Omental fat pad (tissue), 4 donors: ENCODE measurements around the gene KLHL26. TPM values are rescaled to one million over a fixed set of nuclear protein-coding genes. Genes with fewer than 3 reads are reported as not detected.

Experiments
- ATAC-seq: fragments of 150-250 bp; one replicate; pipeline ENCODE4 v1.9.1; 2016; ENCODE audit warnings: mild to moderate bottlenecking, moderate library complexity; ENCODE audit not compliant: low FRiP score
- DNase-seq: peaks from one replicate; pipeline ENCODE4 v3.0.0-alpha.2; 2019; ENCODE audit warnings: low spot score
- CTCF ChIP-seq, 3 donors: fragments of 450-650 bp; IDR thresholded peaks; one replicate each; pipeline ENCODE4 v1.5.1; 2016 to 2017; ENCODE audit warnings: antibody characterized with exemption in 3 of 3, mild to moderate bottlenecking in 3 of 3, moderate library complexity in 2 of 3
- total RNA-seq, 4 donors: library from RNA; depleted of rRNA; stranded (reverse); fragments of >200 nt; gene quantifications; one replicate each; pipeline ENCODE4 v1.1.0, GENCODE V29; 2016

The KLHL26 gene
- total RNA-seq, 4 donors from 2014 or later, result 6.3 to 17.8 (median 11.6) TPM

- ATAC-seq, result no peak
- DNase-seq, result no peak
- no peak for TF ChIP-seq CTCF (IDR thresholded peaks at IDR 0.05)
Measured at GRCh38 chr19:18667531-18668251, 30.9 kb downstream of the KLHL26 start.

GRCh38 chr19:18668252-18668631 is 31.4 kb downstream of the KLHL26 start:
- TF ChIP-seq CTCF (IDR thresholded peaks at IDR 0.05), result no peak
- DNase-seq, result no peak
- ATAC-seq, result no peak

- no peak for TF ChIP-seq CTCF (IDR thresholded peaks at IDR 0.05)
- DNase-seq (no peak), ATAC-seq (no peak)
Measured at GRCh38 chr19:18668744-18669523, 32.1 kb downstream of the KLHL26 start.

- ATAC-seq (no peak), DNase-seq (no peak)
- TF ChIP-seq CTCF (IDR thresholded peaks at IDR 0.05), result no peak
Measured at GRCh38 chr19:18669524-18669817, 32.6 kb downstream of the KLHL26 start.

GRCh38 chr19:18669883-18670282 is 33.1 kb downstream of the KLHL26 start:
- TF ChIP-seq CTCF (IDR thresholded peaks at IDR 0.05), result no peak
- ATAC-seq (no peak), DNase-seq (no peak)

- ATAC-seq (no peak), DNase-seq (no peak)
- TF ChIP-seq CTCF (IDR thresholded peaks at IDR 0.05), result no peak
Measured at GRCh38 chr19:18670312-18670711, 33.5 kb downstream of the KLHL26 start.
